Endothelial cell of umbilical vein (primary cell): ENCODE measurements around the gene ACE. TPM values are rescaled to one million over a fixed set of nuclear protein-coding genes. Genes with fewer than 3 reads are reported as not detected.

Experiments
- BruUV-seq: library from RNA; stranded (reverse); fragments of 400-500 nt; replicated peaks from 2 replicates; lab custom pipeline; 2021; lab: Mats Ljungman, UMichigan
- CTCF ChIA-PET: fragments of 300-600, 350-600 bp; sonication (Branson Sonifier 250); formaldehyde crosslinking; loops from one replicate; lab custom pipeline; 2021; ENCODE audit warnings: antibody characterized with exemption, inconsistent platforms; lab: Charles Lee
- POLR2A ChIA-PET: fragments of 300-600, 350-600 bp; sonication (Branson Sonifier 250); formaldehyde crosslinking; loops from one replicate; lab custom pipeline; 2021; ENCODE audit warnings: antibody characterized with exemption, inconsistent platforms; lab: Charles Lee
- DNase-seq: peaks from one replicate; pipeline ENCODE4 v3.0.0-alpha.2; 2011; ENCODE audit warnings: low read depth, low spot score
- FAIRE-seq: peaks from 2 replicates; lab custom pipeline; 2011; peaks lifted over from hg19 to GRCh38; lab: Jason Lieb, UNC
- H2AFZ ChIP-seq: 2 replicates; pipeline ENCODE4 v1.6.0; 2012; ENCODE audit warnings: low read depth, low read length, control low read depth, inconsistent platforms
- H3K27ac ChIP-seq: 2 replicates; pipeline ENCODE4 v1.5.1; 2011; ENCODE audit warnings: low read depth, mild to moderate bottlenecking, control low read depth, low read length, moderate library complexity; ENCODE audit not compliant: insufficient read depth
- H3K27me3 ChIP-seq, 2 experiments: 2 replicates each; pipeline versions ENCODE4 v1.6.0 to v1.6.1; 2011; ENCODE audit warnings: low read length in 2 of 2, mixed read lengths in 1 of 2; ENCODE audit not compliant: control insufficient read depth in 2 of 2, insufficient read depth in 2 of 2
- H3K36me3 ChIP-seq, 2 experiments: 2 replicates in 1 of 2; 3 replicates in 1 of 2; pipeline ENCODE4 v1.5.1; 2011; ENCODE audit warnings: low read length in 2 of 2, mild to moderate bottlenecking in 1 of 2, moderate library complexity in 1 of 2; ENCODE audit not compliant: control insufficient read depth in 2 of 2, insufficient read depth in 2 of 2; ENCODE audit errors: extremely low read depth in 1 of 2
- H3K4me1 ChIP-seq: 3 replicates; pipeline ENCODE4 v1.5.1; 2011; ENCODE audit warnings: mild to moderate bottlenecking, low read length; ENCODE audit not compliant: control insufficient read depth, insufficient read depth; ENCODE audit errors: extremely low read depth
- H3K4me2 ChIP-seq: 2 replicates; pipeline ENCODE4 v1.6.1; 2011; ENCODE audit warnings: low read length, control low read depth, mixed read lengths; ENCODE audit not compliant: insufficient read depth
- H3K4me3 ChIP-seq, 3 experiments: fragments of 200-600 bp in 1 of 3; sonication (generic), shearing (Covaris generic) in 1 of 3; replicated peaks in 1 of 3; 2 replicates each; pipeline ENCODE4 v1.5.1; 2011 to 2016; ENCODE audit warnings: control low read depth in 3 of 3, low read length in 3 of 3, mild to moderate bottlenecking in 2 of 3, inconsistent platforms in 1 of 3, low read depth in 1 of 3, moderate library complexity in 1 of 3; ENCODE audit not compliant: insufficient read depth in 1 of 3
- H3K79me2 ChIP-seq: 2 replicates; pipeline ENCODE4 v1.6.0; 2012; ENCODE audit warnings: low read length, inconsistent platforms; ENCODE audit not compliant: control insufficient read depth, insufficient read depth
- H3K9ac ChIP-seq: replicated peaks from 2 replicates; pipeline ENCODE3; 2011; ENCODE audit warnings: low read length, control low read depth; ENCODE audit not compliant: insufficient read depth; ENCODE audit errors: extremely low read depth
- H3K9me1 ChIP-seq: replicated peaks from 3 replicates; pipeline ENCODE4 v1.6.0; 2011; ENCODE audit warnings: mild to moderate bottlenecking, low read length; ENCODE audit not compliant: control insufficient read depth, insufficient read depth; ENCODE audit errors: extremely low read depth
- H3K9me3 ChIP-seq: replicated peaks from 2 replicates; pipeline ENCODE4 v1.5.1; 2012; ENCODE audit warnings: low read length, inconsistent platforms; ENCODE audit not compliant: control insufficient read depth, insufficient read depth
- H4K20me1 ChIP-seq: replicated peaks from 2 replicates; pipeline ENCODE3; 2011; ENCODE audit warnings: mild to moderate bottlenecking, low read length; ENCODE audit not compliant: control insufficient read depth, insufficient read depth; ENCODE audit errors: extremely low read depth
- CTCF ChIP-seq, 2 donors: IDR thresholded peaks; 1 replicate in 1 of 2; 2 replicates in 1 of 2; pipeline ENCODE4 v1.5.1; 2011; ENCODE audit warnings: low read length in 2 of 2, mild to moderate bottlenecking in 2 of 2, moderate library complexity in 2 of 2, control low read depth in 1 of 2, inconsistent platforms in 1 of 2, low read depth in 1 of 2; ENCODE audit not compliant: insufficient read depth in 1 of 2; ENCODE audit errors: extremely low read depth in 1 of 2
- EZH2 ChIP-seq: IDR thresholded peaks from 2 replicates; pipeline ENCODE4 v1.6.1; 2012; ENCODE audit warnings: borderline replicate concordance, low read depth, mild to moderate bottlenecking, moderate library complexity, low read length, inconsistent platforms; ENCODE audit not compliant: severe bottlenecking
- FOS ChIP-seq: IDR thresholded peaks from 2 replicates; pipeline ENCODE4 v1.6.1; 2011; ENCODE audit warnings: mild to moderate bottlenecking, low read length, moderate library complexity, borderline replicate concordance; ENCODE audit not compliant: insufficient read depth
- GATA2 ChIP-seq: IDR thresholded peaks from 2 replicates; pipeline ENCODE4 v1.7.0; 2011; ENCODE audit warnings: low read depth, mild to moderate bottlenecking, moderate library complexity, mixed read lengths, low read length; ENCODE audit not compliant: insufficient read length, insufficient read depth
- JUN ChIP-seq: IDR thresholded peaks from 2 replicates; pipeline ENCODE4 v1.6.1; 2011; ENCODE audit warnings: borderline replicate concordance, low read depth; ENCODE audit not compliant: insufficient read length, insufficient read depth
- MYC ChIP-seq: IDR thresholded peaks from one replicate; pipeline ENCODE4 v1.6.1; 2011; ENCODE audit warnings: mild to moderate bottlenecking, low read depth, low read length
- POLR2A ChIP-seq: IDR thresholded peaks from 2 replicates; pipeline ENCODE4 v1.6.1; 2012; ENCODE audit warnings: low read depth, mild to moderate bottlenecking, control low read depth, low read length
- POLR2AphosphoS5 ChIP-seq: IDR thresholded peaks from 2 replicates; pipeline ENCODE4 v1.6.1; 2012; ENCODE audit warnings: low read depth, mild to moderate bottlenecking, control low read depth, low read length, moderate library complexity; ENCODE audit not compliant: insufficient read depth
- dilution Hi-C: fragments of 300-500 bp; cut with MboI; formaldehyde crosslinking; loops from one replicate; pipeline ENCODE4 v1.15.0; 2019; ENCODE audit warnings: low sequenced_read_pairs; ENCODE audit not compliant: extremely low pct_ligation_motif_present
- intact Hi-C: fragments of 100-400 bp; cut with micrococcal nuclease; formaldehyde crosslinking; loops from one replicate; pipeline ENCODE4 v1.10.0; 2022
- polyA plus RNA-seq, 4 experiments: library from polyadenylated mRNA; depleted of rRNA in 3 of 4; stranded (reverse) in 3 of 4; unstranded in 1 of 4; fragments of >200 nt; gene quantifications; 2 replicates each; pipeline versions ENCODE4 v1.2.1 to v1.2.3, GENCODE V29; 2011 to 2012; ENCODE audit warnings: missing spikeins in 1 of 4
- total RNA-seq: library from RNA; stranded (reverse); gene quantifications from 2 replicates; pipeline ENCODE4 v1.2.3, GENCODE V29; 2021
- TF ChIP-seq, protein P1 (sequence below): IDR thresholded peaks from 2 replicates; pipeline ENCODE4 v1.6.1; 2011; ENCODE audit not compliant: insufficient read depth, insufficient read length

Gene ACE
- total and polyA plus RNA-seq, 2 donors (not counting 3 experiments of a cell fraction or from before 2014, with no cell fraction given) = 63.4 to 207 TPM

GRCh38 chr17:63450551-63450950, 26.3 kb upstream of the ACE start:
- peak; percentile 97 for FAIRE-seq
- peak; percentile 92 for DNase-seq
- H3K36me3 ChIP-seq = no peaks in the 10 kb centered on the region
- H2AFZ ChIP-seq = no peak overlapping the region
- H3K4me1 ChIP-seq = peaks cover 52% of the 10 kb centered on the region
- BruUV-seq = no TSS peak
- ChIA-PET POLR2A (no interaction called here), CTCF (interaction anchor here (1.6 to 5.1 kb wide), 4 partner anchors 18 to 28 kb away, joined by 4 to 21 read pairs (median 8); partner anchors contain the start of gene ACE)
- H3K9me1 ChIP-seq = no peaks in the 10 kb centered on the region
- intact Hi-C loops (loop anchor here (1.0 kb wide), 2 partner anchors 24 to 30 kb away; no protein-coding TSS in a partner anchor), dilution Hi-C loops (no loop called here)
- no peaks in the 10 kb centered on the region for H3K79me2 ChIP-seq
- peak overlapping the region; percentile 31 for H3K4me2 ChIP-seq
- peak overlapping the region; percentile 72 for H3K27ac ChIP-seq
- TF ChIP-seq EZH2 (no peak), FOS (peak; percentile 94), MYC (peak; percentile 81), CTCF (IDR thresholded peaks at IDR 0.05; ENCODE audit: extremely low read depth in 1 of 2, insufficient read depth in 1 of 2, low read depth in 1 of 2, low read length in 2 of 2) (no peak), POLR2A (no peak), JUN (peak; percentile 72), POLR2AphosphoS5 (peak; percentile 90), GATA2 (peak; percentile 75)
- TF ChIP-seq, protein P1, sequence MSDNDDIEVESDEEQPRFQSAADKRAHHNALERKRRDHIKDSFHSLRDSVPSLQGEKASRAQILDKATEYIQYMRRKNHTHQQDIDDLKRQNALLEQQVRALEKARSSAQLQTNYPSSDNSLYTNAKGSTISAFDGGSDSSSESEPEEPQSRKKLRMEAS = peak; percentile 76
- H3K4me3 ChIP-seq = no peak overlapping the region
- H4K20me1 ChIP-seq = no peaks in the 10 kb centered on the region
- peak overlapping the region; percentile 40 for H3K9ac ChIP-seq
- no peaks in the 10 kb centered on the region for H3K9me3 ChIP-seq
- no peaks in the 10 kb centered on the region for H3K27me3 ChIP-seq
